Activated CD4-positive, alpha-beta T cell treated with anti-CD3 and anti-CD28 coated beads, Interleukin-2, Interleukin-4, amounts not matched to agents 100 ng/mL and 50 ng/mL, durations not matched to agents 16 hours and 8 hours (primary cell): ENCODE results near the gene SYT3.

Experiments used
- DNase-seq: peaks from one replicate; pipeline ENCODE4 v3.0.0-alpha.2; 2020; ENCODE audit warnings: low spot score

SYT3 gene

GRCh38 chr19:50661766-50662650 lies 22.3 kb upstream of the SYT3 start:
- no peak for DNase-seq

- DNase-seq, result no peak
Measured at GRCh38 chr19:50661023-50661422, 21.3 kb upstream of the SYT3 start.

- no peak for DNase-seq
Measured at GRCh38 chr19:50660088-50660366, 20.3 kb upstream of the SYT3 start.

GRCh38 chr19:50659318-50660087 lies 19.8 kb upstream of the SYT3 start:
- no peak for DNase-seq

- DNase-seq, result peak; percentile 68
Measured at GRCh38 chr19:50658441-50659317, 19.0 kb upstream of the SYT3 start.

- peak; percentile 92 for DNase-seq
Measured at GRCh38 chr19:50657712-50658440, 18.2 kb upstream of the SYT3 start.

- DNase-seq, result no peak
Measured at GRCh38 chr19:50657222-50657669, 17.6 kb upstream of the SYT3 start.

- DNase-seq, result no peak
Measured at GRCh38 chr19:50654882-50655281, 15.2 kb upstream of the SYT3 start.

- no peak for DNase-seq
Measured at GRCh38 chr19:50652722-50653121, 13.0 kb upstream of the SYT3 start.

- no peak for DNase-seq
Measured at GRCh38 chr19:50651174-50651573, 11.5 kb upstream of the SYT3 start.

GRCh38 chr19:50649433-50650391 lies 10.0 kb upstream of the SYT3 start, which contains the start of gene C19orf81:
Gene C19orf81 (plus strand): TSS chr19:50649445. CDS start chr19:50649445, 0 bp downstream.
- DNase-seq, result peak; percentile 16

GRCh38 chr19:50648659-50649058 lies 9.0 kb upstream of the SYT3 start:
- DNase-seq, result no peak

- no peak for DNase-seq
Measured at GRCh38 chr19:50647879-50648615, 8.4 kb upstream of the SYT3 start.

- DNase-seq, result no peak
Measured at GRCh38 chr19:50646074-50646807, 6.6 kb upstream of the SYT3 start.

GRCh38 chr19:50645107-50645506 lies 5.4 kb upstream of the SYT3 start:
- no peak for DNase-seq

- DNase-seq, result no peak
Measured at GRCh38 chr19:50644315-50644915, 4.7 kb upstream of the SYT3 start.

GRCh38 chr19:50640368-50640767 lies 687 bp upstream of the SYT3 start:
- DNase-seq, result no peak

- DNase-seq, result no peak
Measured at GRCh38 chr19:50638600-50638999, 1.1 kb downstream of the SYT3 start.
